Naive thymus-derived CD4-positive, alpha-beta T cell (primary cell): Measurements from ENCODE around the gene ASS1. TPM values are rescaled to one million over a fixed set of nuclear protein-coding genes. Genes with fewer than 3 reads are reported as not detected.
A peak's percentile ranks its signal among the peaks of the same experiment; 100 is the strongest.
"Not testable (repeated sequence)": the region's sequence is repeated elsewhere in the genome, so short reads cannot be mapped to it uniquely, and the experiment has no call there.

Experiments
- ATAC-seq: fragments of 150-1000 bp; cut with Tn5 transposase; 2 replicates; pipeline ENCODE4 v1.10.0; 2021; ENCODE audit warnings: mild to moderate bottlenecking, moderate library complexity
- CTCF ChIA-PET: fragments of 350-600 bp; sonication (Branson Sonifier 250); formaldehyde crosslinking; loops from one replicate; lab custom pipeline; 2021; ENCODE audit warnings: antibody characterized with exemption; lab: Charles Lee
- POLR2A ChIA-PET: fragments of 350-600 bp; sonication (Branson Sonifier 250); formaldehyde crosslinking; loops from one replicate; lab custom pipeline; 2021; ENCODE audit warnings: antibody characterized with exemption, inconsistent platforms; lab: Charles Lee
- DNase-seq, 9 donors: peaks; one replicate each; pipeline versions ENCODE4 v3.0.0 to v3.0.0-alpha.2; 2020 to 2022; ENCODE audit warnings: mixed read lengths in 1 of 9
- H3K27ac ChIP-seq: one replicate; pipeline ENCODE4 v1.7.0; 2013; ENCODE audit warnings: mild to moderate bottlenecking, low read depth, low read length, moderate library complexity
- H3K27me3 ChIP-seq, 2 donors: one replicate each; pipeline ENCODE4 v1.7.0; 2013; ENCODE audit warnings: low read length in 2 of 2, mild to moderate bottlenecking in 2 of 2, moderate library complexity in 2 of 2; ENCODE audit not compliant: control insufficient read depth in 2 of 2, insufficient read depth in 2 of 2
- H3K36me3 ChIP-seq, 3 experiments: 1 replicate in 2 of 3; 2 replicates in 1 of 3; pipeline ENCODE4 v1.7.0; 2013; ENCODE audit warnings: low read length in 3 of 3, mild to moderate bottlenecking in 3 of 3, moderate library complexity in 1 of 3; ENCODE audit not compliant: insufficient read depth in 3 of 3, control insufficient read depth in 2 of 3
- H3K4me1 ChIP-seq, 2 donors: one replicate each; pipeline ENCODE4 v1.7.0; 2013; ENCODE audit warnings: low read length in 2 of 2, mild to moderate bottlenecking in 2 of 2, moderate library complexity in 1 of 2; ENCODE audit not compliant: control insufficient read depth in 2 of 2, insufficient read depth in 2 of 2
- H3K4me3 ChIP-seq: 2 replicates; pipeline ENCODE4 v1.7.0; 2013; ENCODE audit warnings: mild to moderate bottlenecking, low read length
- H3K9me3 ChIP-seq, 3 experiments: 1 replicate in 2 of 3; 2 replicates in 1 of 3; pipeline ENCODE4 v1.7.0; 2013; ENCODE audit warnings: low read length in 3 of 3; ENCODE audit not compliant: control insufficient read depth in 2 of 3
- H3K27ac Mint-ChIP-seq, 9 donors: one replicate each; pipeline ENCODE4 v1.8.0; 2020 to 2022; ENCODE audit warnings: mixed read lengths in 9 of 9, mild to moderate bottlenecking in 8 of 9, moderate library complexity in 5 of 9, inconsistent platforms in 2 of 9
- H3K27me3 Mint-ChIP-seq, 5 donors: one replicate each; pipeline ENCODE4 v1.8.0; 2021 to 2022; ENCODE audit warnings: mixed read lengths in 5 of 5, mild to moderate bottlenecking in 1 of 5
- H3K36me3 Mint-ChIP-seq, 5 donors: one replicate each; pipeline ENCODE4 v1.8.0; 2020 to 2022; ENCODE audit warnings: mixed read lengths in 5 of 5, mild to moderate bottlenecking in 3 of 5, inconsistent platforms in 1 of 5
- H3K4me1 Mint-ChIP-seq, 7 donors: one replicate each; pipeline ENCODE4 v1.8.0; 2020 to 2022; ENCODE audit warnings: mixed read lengths in 7 of 7, mild to moderate bottlenecking in 3 of 7, inconsistent platforms in 1 of 7
- H3K4me3 Mint-ChIP-seq, 10 donors: one replicate each; pipeline ENCODE4 v1.8.0; 2020 to 2022; ENCODE audit warnings: mild to moderate bottlenecking in 10 of 10, mixed read lengths in 10 of 10, moderate library complexity in 6 of 10, inconsistent platforms in 2 of 10
- H3K9me3 Mint-ChIP-seq, 11 donors: one replicate each; pipeline ENCODE4 v1.8.0; 2020 to 2022; ENCODE audit warnings: mixed read lengths in 11 of 11, mild to moderate bottlenecking in 4 of 11, inconsistent platforms in 1 of 11, moderate library complexity in 1 of 11
- intact Hi-C, 2 donors: fragments of 100-400 bp; cut with micrococcal nuclease; formaldehyde crosslinking; loops; one replicate each; pipeline ENCODE4 v1.15.1; 2023
- polyA plus RNA-seq, 2 donors: library from polyadenylated mRNA; unstranded; fragments of 300-500 nt; fragmentation: Illumina TruSeq; gene quantifications; one replicate each; pipeline ENCODE4 v1.2.3, GENCODE V29; 2021
- total RNA-seq, 6 experiments: library from RNA in 5 of 6; stranded (reverse) in 5 of 6; gene quantifications; 1 replicate in 5 of 6; 2 replicates in 1 of 6; pipeline ENCODE4 v1.2.3 and lab custom pipeline; 2021 to 2026

ASS1 gene
- total and polyA plus RNA-seq, 7 experiments from 2014 or later: 0.50 to 5.8 TPM; not detected in 5

- H3K36me3 Mint-ChIP-seq, DNase-seq, H3K4me1 ChIP-seq, H3K4me3 Mint-ChIP-seq, intact Hi-C loops, H3K27me3 ChIP-seq, H3K9me3 ChIP-seq, H3K4me1 Mint-ChIP-seq, H3K9me3 Mint-ChIP-seq, H3K4me3 ChIP-seq, H3K27ac ChIP-seq, ATAC-seq, CTCF ChIA-PET, POLR2A ChIA-PET, H3K27me3 Mint-ChIP-seq, H3K36me3 ChIP-seq, H3K27ac Mint-ChIP-seq: not testable (repeated sequence)
Measured at GRCh38 chr9:130401742-130402141, 43.0 kb upstream of the ASS1 start.

DNA sequence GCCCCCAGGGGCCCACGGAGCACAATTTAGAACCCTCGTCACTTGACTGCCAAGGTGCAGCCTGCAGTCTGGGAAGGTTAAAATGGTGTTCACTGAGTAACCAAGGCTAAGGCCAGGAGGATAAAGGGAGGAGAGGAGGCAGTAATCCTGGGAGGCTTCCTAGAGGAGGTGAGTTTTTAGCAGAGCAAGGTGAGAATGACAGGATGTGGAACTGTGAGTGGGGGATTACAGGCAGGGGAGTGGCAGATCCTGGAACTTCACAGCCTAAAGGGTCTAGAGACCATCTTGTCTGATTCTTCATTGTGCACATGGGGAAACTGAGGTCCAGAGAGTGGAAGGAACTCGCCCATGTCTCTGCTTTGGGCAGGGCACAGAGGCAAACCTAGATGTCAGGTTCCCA, 42.5 kb upstream of the ASS1 start:
- Histone ChIP-seq H3K4me1 (no peaks in the 10 kb centered on the region), H3K27ac (no peak overlapping the region), H3K27me3 (no peaks in the 10 kb centered on the region), H3K9me3 (no peaks in the 10 kb centered on the region), H3K4me3 (no peak overlapping the region), H3K36me3 (no peaks in the 10 kb centered on the region)
- ATAC-seq: no peak
- H3K27me3 Mint-ChIP-seq: peaks cover 0 to 4% (median 0%) of the 10 kb centered on the region in 5 donors
- ChIA-PET POLR2A (no interaction called here), CTCF (no interaction called here)
- no peaks in the 10 kb centered on the region for H3K9me3 Mint-ChIP-seq
- H3K36me3 Mint-ChIP-seq: no peaks in the 10 kb centered on the region
- no peaks in the 10 kb centered on the region for H3K4me1 Mint-ChIP-seq
- H3K27ac Mint-ChIP-seq: no peak overlapping the region
- no peak for DNase-seq
- H3K4me3 Mint-ChIP-seq: no peak overlapping the region
- intact Hi-C loops: no loop called here

GRCh38 chr9:130402645-130403440, 41.9 kb upstream of the ASS1 start:
- no peaks in the 10 kb centered on the region for H3K4me1 Mint-ChIP-seq
- Histone ChIP-seq H3K4me3 (no peak overlapping the region), H3K4me1 (no peaks in the 10 kb centered on the region), H3K27me3 (no peaks in the 10 kb centered on the region), H3K27ac (no peak overlapping the region), H3K36me3 (no peaks in the 10 kb centered on the region), H3K9me3 (no peaks in the 10 kb centered on the region)
- H3K36me3 Mint-ChIP-seq: no peaks in the 10 kb centered on the region
- ChIA-PET CTCF (no interaction called here), POLR2A (no interaction called here)
- no peak for ATAC-seq
- intact Hi-C loops: no loop called here
- H3K4me3 Mint-ChIP-seq: no peak overlapping the region
- no peak overlapping the region for H3K27ac Mint-ChIP-seq
- peaks cover 0 to 4% (median 0%) of the 10 kb centered on the region in 5 donors for H3K27me3 Mint-ChIP-seq
- H3K9me3 Mint-ChIP-seq: no peaks in the 10 kb centered on the region
- no peak for DNase-seq

- ChIA-PET POLR2A (no interaction called here), CTCF (no interaction called here)
- DNase-seq (no peak), ATAC-seq (no peak)
- Histone ChIP-seq H3K4me3 (no peak overlapping the region), H3K27ac (no peak overlapping the region), H3K9me3 (no peaks in the 10 kb centered on the region), H3K4me1 (no peaks in the 10 kb centered on the region), H3K27me3 (no peaks in the 10 kb centered on the region), H3K36me3 (no peaks in the 10 kb centered on the region)
- Mint-ChIP-seq H3K9me3 (no peaks in the 10 kb centered on the region), H3K27me3 (peaks cover 0 to 4% (median 0%) of the 10 kb centered on the region in 5 donors), H3K27ac (no peak overlapping the region), H3K4me1 (no peaks in the 10 kb centered on the region), H3K36me3 (no peaks in the 10 kb centered on the region), H3K4me3 (no peak overlapping the region)
- intact Hi-C loops: no loop called here
Measured at GRCh38 chr9:130405657-130406257, 39.0 kb upstream of the ASS1 start.

GRCh38 chr9:130406278-130406895, 38.4 kb upstream of the ASS1 start:
- no peaks in the 10 kb centered on the region for H3K4me1 ChIP-seq
- no peaks in the 10 kb centered on the region for H3K27me3 ChIP-seq
- Mint-ChIP-seq H3K4me1 (no peaks in the 10 kb centered on the region), H3K27ac (no peak overlapping the region), H3K36me3 (no peaks in the 10 kb centered on the region), H3K4me3 (no peak overlapping the region), H3K27me3 (peaks cover 0 to 4% (median 0%) of the 10 kb centered on the region in 5 donors), H3K9me3 (no peaks in the 10 kb centered on the region)
- DNase-seq (no peak), ATAC-seq (no peak)
- intact Hi-C loops: no loop called here
- H3K36me3 ChIP-seq: no peaks in the 10 kb centered on the region
- CTCF ChIA-PET: no interaction called here
- POLR2A ChIA-PET: no interaction called here
- no peaks in the 10 kb centered on the region for H3K9me3 ChIP-seq
- no peak overlapping the region for H3K4me3 ChIP-seq
- no peak overlapping the region for H3K27ac ChIP-seq

DNA sequence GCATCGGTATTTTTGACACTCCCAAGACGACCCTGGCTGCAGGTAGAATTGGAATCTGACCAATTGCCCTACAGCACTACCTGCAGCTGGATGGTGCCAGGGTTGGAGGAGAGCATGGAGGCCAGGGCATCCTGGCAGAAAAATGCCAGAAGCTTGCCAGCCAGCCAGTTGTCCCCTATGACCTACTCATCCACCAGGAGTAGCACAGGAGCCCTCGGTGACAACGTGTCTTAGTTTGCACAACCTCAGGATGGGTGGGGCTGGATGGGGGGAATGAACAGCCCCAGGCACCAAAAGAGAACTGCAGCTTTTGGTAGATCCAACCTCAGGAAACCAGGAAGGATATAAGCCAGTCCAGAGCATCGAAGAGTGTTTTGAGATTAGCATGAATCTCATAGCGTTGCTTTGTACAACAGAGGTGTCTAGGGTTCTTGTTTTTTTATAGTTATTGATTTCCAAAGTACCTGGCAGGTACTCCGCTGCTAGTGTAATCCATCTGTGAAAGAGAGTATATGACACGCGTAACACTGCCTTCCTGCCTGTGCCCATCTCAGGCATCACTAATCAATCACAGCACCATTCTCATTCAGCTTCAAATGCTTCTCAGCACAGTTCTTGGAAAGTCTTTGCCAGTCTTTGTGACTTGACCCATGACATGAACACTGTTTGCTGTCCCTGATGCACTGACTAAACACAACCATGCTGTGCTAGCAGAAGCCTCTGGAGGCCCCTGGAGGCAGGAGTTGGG, 36.7 kb upstream of the ASS1 start:
- no peaks in the 10 kb centered on the region for H3K9me3 ChIP-seq
- intact Hi-C loops: no loop called here
- no peaks in the 10 kb centered on the region for H3K27me3 ChIP-seq
- CTCF ChIA-PET: no interaction called here
- no peaks in the 10 kb centered on the region for H3K36me3 Mint-ChIP-seq
- ATAC-seq (no peak), DNase-seq (no peak)
- no peaks in the 10 kb centered on the region for H3K4me1 ChIP-seq
- peak overlapping the region in 1 of 9 donors; percentile 62 for H3K27ac Mint-ChIP-seq
- no peaks in the 10 kb centered on the region for H3K9me3 Mint-ChIP-seq
- no peak overlapping the region for H3K4me3 Mint-ChIP-seq
- no peak overlapping the region for H3K4me3 ChIP-seq
- no peak overlapping the region for H3K27ac ChIP-seq
- POLR2A ChIA-PET: no interaction called here
- no peaks in the 10 kb centered on the region for H3K36me3 ChIP-seq
- H3K27me3 Mint-ChIP-seq: peaks cover 0 to 11% (median 0%) of the 10 kb centered on the region in 5 donors
- H3K4me1 Mint-ChIP-seq: no peaks in the 10 kb centered on the region
